Smooth muscle cell of the brain vasculature (primary cell): Measurements from ENCODE around the gene TSPAN9.
"Not testable (repeated sequence)": the region's sequence is repeated elsewhere in the genome, so short reads cannot be mapped to it uniquely, and the experiment has no call there.

Experiments used
- DNase-seq: peaks from one replicate; pipeline ENCODE4 v3.0.0-alpha.2; 2012; ENCODE audit warnings: low read depth, low spot score

The TSPAN9 gene

GRCh38 chr12:3044141-3044630 lies 33.0 kb upstream of the TSPAN9 start:
- no peak for DNase-seq

GRCh38 chr12:3045494-3045893 lies 31.7 kb upstream of the TSPAN9 start:
- no peak for DNase-seq

GRCh38 chr12:3045989-3046388 lies 31.2 kb upstream of the TSPAN9 start:
- DNase-seq, result no peak

GRCh38 chr12:3046441-3047200 lies 30.6 kb upstream of the TSPAN9 start:
- no peak for DNase-seq

- no peak for DNase-seq
Measured at GRCh38 chr12:3047961-3048360, 29.2 kb upstream of the TSPAN9 start.

GRCh38 chr12:3048540-3048939 lies 28.6 kb upstream of the TSPAN9 start:
- no peak for DNase-seq

GRCh38 chr12:3049176-3049575 lies 28.0 kb upstream of the TSPAN9 start:
- DNase-seq, result no peak

GRCh38 chr12:3049611-3050249 lies 27.4 kb upstream of the TSPAN9 start:
- DNase-seq, result no peak

GRCh38 chr12:3054374-3054773 lies 22.8 kb upstream of the TSPAN9 start:
- no peak for DNase-seq

GRCh38 chr12:3055026-3055703 lies 22.0 kb upstream of the TSPAN9 start:
- DNase-seq, result no peak

GRCh38 chr12:3055704-3056467 lies 21.3 kb upstream of the TSPAN9 start:
- no peak for DNase-seq

GRCh38 chr12:3061059-3061458 lies 16.1 kb upstream of the TSPAN9 start:
- DNase-seq, result peak; percentile 63

GRCh38 chr12:3061501-3062215 lies 15.5 kb upstream of the TSPAN9 start:
- no peak for DNase-seq

GRCh38 chr12:3065300-3065699 lies 11.9 kb upstream of the TSPAN9 start:
- no peak for DNase-seq

GRCh38 chr12:3065846-3066245 lies 11.3 kb upstream of the TSPAN9 start:
- DNase-seq, result not testable (repeated sequence)

- DNase-seq, result no peak
Measured at GRCh38 chr12:3069714-3070113, 7.5 kb upstream of the TSPAN9 start.

GRCh38 chr12:3071107-3071506 lies 6.1 kb upstream of the TSPAN9 start:
- no peak for DNase-seq

GRCh38 chr12:3071710-3072109 lies 5.5 kb upstream of the TSPAN9 start:
- DNase-seq, result no peak

- DNase-seq, result peak; percentile 79
Measured at GRCh38 chr12:3073438-3074250, 3.5 kb upstream of the TSPAN9 start.

GRCh38 chr12:3075315-3075714 lies 1.9 kb upstream of the TSPAN9 start:
- DNase-seq, result no peak
